ENCODE results near the gene SLC26A8. TPM values are rescaled to one million over a fixed set of nuclear protein-coding genes. Genes with fewer than 3 reads are reported as not detected.

SLC26A8 gene
- total and polyA plus RNA-seq, 2 of the 13 experiments (the other 11 are each of a cell fraction or from before 2014, with no cell fraction given): 0.46 TPM; not detected in 1

GRCh38 chr6:35954333-35954732 is 70.1 kb downstream of the SLC26A8 start:
- FAIRE-seq: no peak
- no peaks in the 10 kb centered on the region for H3K9me3 ChIP-seq (ENCODE audit: low read length)
- no peak for ATAC-seq
- H3K27ac ChIP-seq (ENCODE audit: extremely low read length, insufficient read depth, low read length): no peak overlapping the region
- H3K36me3 ChIP-seq (replicated peaks in 1 of 2; ENCODE audit: control insufficient read depth in 1 of 2, insufficient read depth in 2 of 2, low read length in 2 of 2): no peaks in the 10 kb centered on the region
- H2AFZ ChIP-seq (ENCODE audit: low read length): no peak overlapping the region
- peaks cover 13% of the 10 kb centered on the region for H3K4me1 ChIP-seq (ENCODE audit: insufficient read depth, low read length)
- intact Hi-C loops (cut with micrococcal nuclease; ENCODE audit: unreplicated experiment) (no loop called here), in situ Hi-C loops (cut with HindIII; ENCODE audit: extremely low pct_ligation_motif_present, low pct_unique_long_range_greater_than_20kb) (no loop called here)
- ChIA-PET POLR2A (no interaction called here), CTCF (ENCODE audit: low intra/inter-chr PET ratio, low total read pairs) (no interaction called here)
- no peak overlapping the region for H3K9ac ChIP-seq (ENCODE audit: insufficient read depth, low read depth, low read length)
- no peak for DNase-seq (ENCODE audit: low spot score)
- no peak for TF ChIP-seq SCMH1 (CRISPR knock-in tag; IDR thresholded peaks at IDR 0.05; ENCODE audit: borderline replicate concordance)
- TF ChIP-seq ZNF367 (CRISPR knock-in tag; IDR thresholded peaks at IDR 0.05; ENCODE audit: borderline replicate concordance): no peak
- BruUV-seq (replicated peaks): no TSS peak
- no peaks in the 10 kb centered on the region for H4K20me1 ChIP-seq (ENCODE audit: insufficient read depth, low read length)
- no peaks in the 10 kb centered on the region for H3K79me2 ChIP-seq (ENCODE audit: insufficient read depth, low read length)
- 72% methylated on average over 7 of the region's 7 CpGs for WGBS (ENCODE audit: low lambda C conversion rate)
- H3K4me3 ChIP-seq (replicated peaks in 1 of 3; ENCODE audit: insufficient read depth in 1 of 3, low read depth in 2 of 3, low read length in 3 of 3): no peak overlapping the region
- no peaks in the 10 kb centered on the region for H3K27me3 ChIP-seq (ENCODE audit: control insufficient read depth in 1 of 2, insufficient read depth in 2 of 2, low read length in 2 of 2)
- no peak overlapping the region for H3K4me2 ChIP-seq (ENCODE audit: low read depth, low read length)

- Histone ChIP-seq H3K27ac (ENCODE audit: extremely low read length, insufficient read depth, low read length) (no peak overlapping the region), H3K9ac (ENCODE audit: insufficient read depth, low read depth, low read length) (no peak overlapping the region), H3K27me3 (ENCODE audit: control insufficient read depth in 1 of 2, insufficient read depth in 2 of 2, low read length in 2 of 2) (no peaks in the 10 kb centered on the region), H4K20me1 (ENCODE audit: insufficient read depth, low read length) (no peaks in the 10 kb centered on the region), H3K4me3 (replicated peaks in 1 of 3; ENCODE audit: insufficient read depth in 1 of 3, low read depth in 2 of 3, low read length in 3 of 3) (no peak overlapping the region), H3K36me3 (replicated peaks in 1 of 2; ENCODE audit: control insufficient read depth in 1 of 2, insufficient read depth in 2 of 2, low read length in 2 of 2) (no peaks in the 10 kb centered on the region), H3K79me2 (ENCODE audit: insufficient read depth, low read length) (no peaks in the 10 kb centered on the region), H2AFZ (ENCODE audit: low read length) (no peak overlapping the region), H3K4me2 (ENCODE audit: low read depth, low read length) (no peak overlapping the region), H3K9me3 (ENCODE audit: low read length) (no peaks in the 10 kb centered on the region), H3K4me1 (ENCODE audit: insufficient read depth, low read length) (peaks cover 13% of the 10 kb centered on the region)
- POLR2A ChIA-PET: no interaction called here
- FAIRE-seq (peak; percentile 49), DNase-seq (ENCODE audit: low spot score) (peak; percentile 38), ATAC-seq (peak; percentile 74)
- in situ Hi-C loops (cut with HindIII; ENCODE audit: extremely low pct_ligation_motif_present, low pct_unique_long_range_greater_than_20kb): no loop called here
- peak; percentile 47 for TF ChIP-seq CTCF (CRISPR knock-in tag; IDR thresholded peaks at IDR 0.05)
- TF ChIP-seq POGK (CRISPR knock-in tag; conservative IDR thresholded peaks at IDR 0.05): no peak
- no peak for TF ChIP-seq SIX1 (CRISPR knock-in tag; IDR thresholded peaks at IDR 0.05; ENCODE audit: borderline replicate concordance)
- TF ChIP-seq STAG1 (CRISPR knock-in tag; IDR thresholded peaks at IDR 0.05): peak; percentile 65
- TF ChIP-seq ZUFSP (CRISPR knock-in tag; IDR thresholded peaks at IDR 0.05; ENCODE audit: borderline replicate concordance): no peak
- no peak for TF ChIP-seq DPF2 (CRISPR knock-in tag; IDR thresholded peaks at IDR 0.05; ENCODE audit: borderline replicate concordance, low read depth)
- TF ChIP-seq ZNF580 (CRISPR knock-in tag; IDR thresholded peaks at IDR 0.05; ENCODE audit: borderline replicate concordance, low read depth): no peak
- no peak for TF ChIP-seq MYC (CRISPR knock-in tag; IDR thresholded peaks at IDR 0.05; ENCODE audit: borderline replicate concordance)
- peak; percentile 74; the same call in 1 of the 2 replicates for TF ChIP-seq ZNF264 (CRISPR knock-in tag; IDR thresholded peaks at IDR 0.05)
- TF ChIP-seq SMC3 (IDR thresholded peaks at IDR 0.05; ENCODE audit: low read length): peak; percentile 41; the same call in 1 of the 2 replicates
- 33% methylated on average over 1 of the region's 1 CpG for WGBS (ENCODE audit: low lambda C conversion rate)
- no TSS peak for BruUV-seq (replicated peaks)
- intact Hi-C loops (cut with micrococcal nuclease; ENCODE audit: unreplicated experiment): loop anchor here (10.0 kb wide), 1 partner anchor 76 kb away; the partner anchor contains the start of genes MAPK14 and SLC26A8
- CTCF ChIA-PET (ENCODE audit: low intra/inter-chr PET ratio, low total read pairs): interaction anchor here (1.2 kb wide), 1 partner anchor 147 kb away, joined by 8 read pairs; no protein-coding TSS in a partner anchor
Measured at GRCh38 chr6:35948725-35949124, 75.7 kb downstream of the SLC26A8 start.
